ENCODE results near the gene RNU1-2. TPM values are rescaled to one million over a fixed set of nuclear protein-coding genes. Genes with fewer than 3 reads are reported as not detected.
"Not testable (repeated sequence)": the region's sequence is repeated elsewhere in the genome, so short reads cannot be mapped to it uniquely, and the experiment has no call there.

Gene RNU1-2
- total and polyA plus RNA-seq, 4 experiments from 2014 or later, result 3,010 to 3,866 TPM; not detected in 2

DNA sequence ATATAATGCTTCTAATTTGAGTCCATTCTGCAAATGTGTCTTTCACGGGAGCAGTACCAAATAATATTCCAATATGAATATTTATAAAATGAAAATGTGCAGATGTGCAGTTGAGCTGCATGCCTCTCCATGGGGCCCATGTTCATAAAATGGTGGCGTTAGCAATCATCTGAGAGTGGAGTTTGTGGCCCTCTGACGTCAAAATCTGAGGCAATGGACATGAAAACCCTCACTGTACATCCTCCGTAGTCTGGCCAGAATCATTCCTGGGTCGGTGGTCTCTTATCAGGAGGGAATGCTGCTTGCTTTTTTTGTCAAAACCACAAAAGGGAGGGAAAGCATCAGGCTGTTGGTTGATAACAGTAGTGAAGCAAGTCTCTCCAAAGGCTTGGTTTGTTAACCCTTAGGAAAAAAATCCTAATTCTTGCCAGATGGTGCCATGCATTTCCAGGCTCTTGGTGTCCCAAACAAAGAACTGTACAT lies 5.2 kb upstream of the RNU1-2 start:
- peaks cover 3 to 41% (median 24%) of the 10 kb centered on the region in 4 donors for H3K4me1 Mint-ChIP-seq
- H3K27me3 Mint-ChIP-seq; H3K9me3 ChIP-seq (ENCODE audit: control insufficient read depth in 1 of 2, low read length in 2 of 2); H3K27me3 ChIP-seq (ENCODE audit: insufficient read depth, low read length); intact Hi-C loops (cut with micrococcal nuclease); H3K4me3 ChIP-seq (ENCODE audit: low read length in 2 of 2); H3K27ac ChIP-seq (ENCODE audit: low read depth, low read length); H3K36me3 Mint-ChIP-seq; DNase-seq; H3K36me3 ChIP-seq (ENCODE audit: insufficient read depth, low read length); H3K9me3 Mint-ChIP-seq: not testable (repeated sequence)
- H3K27ac Mint-ChIP-seq, result peak overlapping the region in 1 of 7 donors; percentile 79
- CTCF ChIA-PET (ENCODE audit: partially characterized antibody), result interaction anchor here (0.7 to 1.0 kb wide), 2 partner anchors 13 to 68 kb away, joined by 3 to 4 read pairs; no protein-coding TSS in a partner anchor
- POLR2A ChIA-PET (ENCODE audit: partially characterized antibody), result interaction anchor here (1.4 kb wide), 1 partner anchor 14 kb away, joined by 11 read pairs; no protein-coding TSS in a partner anchor
- H3K4me3 Mint-ChIP-seq, result peak overlapping the region in 3 of 8 donors; percentile 92 to 98 (median 96)
- peaks cover 20% of the 10 kb centered on the region for H3K4me1 ChIP-seq (ENCODE audit: insufficient read depth, low read length)

GRCh38 chr1:16891057-16891456 lies 4.7 kb upstream of the RNU1-2 start:
- H3K9me3 Mint-ChIP-seq; H3K36me3 Mint-ChIP-seq; H3K27me3 ChIP-seq (ENCODE audit: insufficient read depth, low read length); H3K27me3 Mint-ChIP-seq; DNase-seq; H3K9me3 ChIP-seq (ENCODE audit: control insufficient read depth in 1 of 2, low read length in 2 of 2); H3K36me3 ChIP-seq (ENCODE audit: insufficient read depth, low read length); H3K4me3 ChIP-seq (ENCODE audit: low read length in 2 of 2); intact Hi-C loops (cut with micrococcal nuclease); H3K27ac ChIP-seq (ENCODE audit: low read depth, low read length): not testable (repeated sequence)
- POLR2A ChIA-PET (ENCODE audit: partially characterized antibody), result interaction anchor here (1.4 kb wide), 1 partner anchor 14 kb away, joined by 11 read pairs; no protein-coding TSS in a partner anchor
- H3K4me3 Mint-ChIP-seq, result peak overlapping the region in 2 of 8 donors; percentile 10 to 58
- H3K4me1 Mint-ChIP-seq, result peaks cover 5 to 44% (median 24%) of the 10 kb centered on the region in 4 donors
- CTCF ChIA-PET (ENCODE audit: partially characterized antibody), result interaction anchor here (0.7 kb wide), 1 partner anchor 68 kb away, joined by 3 read pairs; no protein-coding TSS in a partner anchor
- peaks cover 20% of the 10 kb centered on the region for H3K4me1 ChIP-seq (ENCODE audit: insufficient read depth, low read length)
- peak overlapping the region in 1 of 7 donors; percentile 79 for H3K27ac Mint-ChIP-seq

GRCh38 chr1:16892978-16893525 lies 2.7 kb upstream of the RNU1-2 start:
- peaks cover 29% of the 10 kb centered on the region for H3K4me1 ChIP-seq (ENCODE audit: insufficient read depth, low read length)
- DNase-seq; intact Hi-C loops (cut with micrococcal nuclease); H3K4me3 ChIP-seq (ENCODE audit: low read length in 2 of 2); H3K9me3 ChIP-seq (ENCODE audit: control insufficient read depth in 1 of 2, low read length in 2 of 2); H3K9me3 Mint-ChIP-seq; H3K27me3 ChIP-seq (ENCODE audit: insufficient read depth, low read length); H3K4me3 Mint-ChIP-seq; H3K36me3 ChIP-seq (ENCODE audit: insufficient read depth, low read length); H3K27me3 Mint-ChIP-seq; CTCF ChIA-PET (ENCODE audit: partially characterized antibody); H3K36me3 Mint-ChIP-seq; H3K27ac ChIP-seq (ENCODE audit: low read depth, low read length): not testable (repeated sequence)
- Mint-ChIP-seq H3K27ac (peak overlapping the region in 1 of 7 donors; percentile 61), H3K4me1 (peaks cover 13 to 52% (median 37%) of the 10 kb centered on the region in 4 donors)
- POLR2A ChIA-PET (ENCODE audit: partially characterized antibody), result interaction anchor here (1.3 to 2.9 kb wide), 3 partner anchors 11 to 249 kb away, joined by 3 to 32 read pairs (median 6); no protein-coding TSS in a partner anchor

GRCh38 chr1:16893796-16894195 lies 2.0 kb upstream of the RNU1-2 start:
- intact Hi-C loops (cut with micrococcal nuclease); H3K27me3 ChIP-seq (ENCODE audit: insufficient read depth, low read length); H3K27me3 Mint-ChIP-seq; H3K9me3 ChIP-seq (ENCODE audit: control insufficient read depth in 1 of 2, low read length in 2 of 2); CTCF ChIA-PET (ENCODE audit: partially characterized antibody); H3K36me3 Mint-ChIP-seq; H3K4me3 ChIP-seq (ENCODE audit: low read length in 2 of 2); H3K36me3 ChIP-seq (ENCODE audit: insufficient read depth, low read length); H3K9me3 Mint-ChIP-seq; DNase-seq; H3K27ac ChIP-seq (ENCODE audit: low read depth, low read length): not testable (repeated sequence)
- Mint-ChIP-seq H3K4me3 (peak overlapping the region in 3 of 8 donors; percentile 20 to 70 (median 44)), H3K27ac (peak overlapping the region in 3 of 7 donors; percentile 42 to 89 (median 83)), H3K4me1 (peaks cover 13 to 49% (median 33%) of the 10 kb centered on the region in 4 donors)
- peaks cover 25% of the 10 kb centered on the region for H3K4me1 ChIP-seq (ENCODE audit: insufficient read depth, low read length)
- POLR2A ChIA-PET (ENCODE audit: partially characterized antibody), result interaction anchor here (2.9 kb wide), 1 partner anchor 11 kb away, joined by 32 read pairs; no protein-coding TSS in a partner anchor

GRCh38 chr1:16894338-16894737 lies 1.4 kb upstream of the RNU1-2 start:
- H3K4me3 ChIP-seq (ENCODE audit: low read length in 2 of 2); H3K36me3 Mint-ChIP-seq; DNase-seq; H3K9me3 ChIP-seq (ENCODE audit: control insufficient read depth in 1 of 2, low read length in 2 of 2); H3K36me3 ChIP-seq (ENCODE audit: insufficient read depth, low read length); H3K27me3 ChIP-seq (ENCODE audit: insufficient read depth, low read length); H3K9me3 Mint-ChIP-seq; intact Hi-C loops (cut with micrococcal nuclease); H3K27me3 Mint-ChIP-seq; H3K27ac ChIP-seq (ENCODE audit: low read depth, low read length); CTCF ChIA-PET (ENCODE audit: partially characterized antibody): not testable (repeated sequence)
- peak overlapping the region in 4 of 8 donors; percentile 12 to 84 (median 62) for H3K4me3 Mint-ChIP-seq
- H3K4me1 ChIP-seq (ENCODE audit: insufficient read depth, low read length), result peaks cover 23% of the 10 kb centered on the region
- H3K4me1 Mint-ChIP-seq, result peaks cover 13 to 43% (median 29%) of the 10 kb centered on the region in 4 donors
- POLR2A ChIA-PET (ENCODE audit: partially characterized antibody), result interaction anchor here (2.9 to 3.4 kb wide), 2 partner anchors 10 to 11 kb away, joined by 32 to 75 read pairs; no protein-coding TSS in a partner anchor
- peak overlapping the region; percentile 42 to 100 (median 99) for H3K27ac Mint-ChIP-seq

DNA sequence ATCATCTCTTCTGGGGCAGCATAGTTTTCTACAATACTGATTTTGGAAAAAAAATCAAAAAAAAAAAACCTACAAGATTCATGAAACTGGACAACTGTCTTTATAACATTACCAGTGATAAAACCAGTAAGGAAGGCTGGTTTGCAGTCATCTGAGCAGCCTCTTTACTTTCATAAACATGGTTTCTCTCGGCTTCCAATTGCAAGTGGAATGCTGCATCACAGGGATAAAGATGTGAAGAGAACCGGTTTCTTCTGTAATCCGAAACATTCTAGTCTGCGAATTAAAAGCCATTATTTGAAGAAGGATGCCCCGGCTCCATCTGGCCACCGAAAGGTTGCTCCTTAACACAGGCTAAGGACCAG lies 565 bp upstream of the RNU1-2 start:
- Mint-ChIP-seq H3K27ac (peak overlapping the region; percentile 83 to 100 (median 100)), H3K4me3 (peak overlapping the region; percentile 54 to 89 (median 82)), H3K4me1 (peaks cover 13 to 34% (median 22%) of the 10 kb centered on the region in 4 donors)
- H3K9me3 ChIP-seq (ENCODE audit: control insufficient read depth in 1 of 2, low read length in 2 of 2); H3K36me3 Mint-ChIP-seq; DNase-seq; H3K27me3 Mint-ChIP-seq; CTCF ChIA-PET (ENCODE audit: partially characterized antibody); H3K36me3 ChIP-seq (ENCODE audit: insufficient read depth, low read length); H3K9me3 Mint-ChIP-seq; H3K27me3 ChIP-seq (ENCODE audit: insufficient read depth, low read length); intact Hi-C loops (cut with micrococcal nuclease): not testable (repeated sequence)
- Histone ChIP-seq H3K4me1 (ENCODE audit: insufficient read depth, low read length) (peaks cover 15% of the 10 kb centered on the region), H3K4me3 (ENCODE audit: low read length in 2 of 2) (peak overlapping the region; percentile 23 to 50), H3K27ac (ENCODE audit: low read depth, low read length) (peak overlapping the region; percentile 85)
- POLR2A ChIA-PET (ENCODE audit: partially characterized antibody), result interaction anchor here (3.4 kb wide), 1 partner anchor 10 kb away, joined by 75 read pairs; no protein-coding TSS in a partner anchor

DNA sequence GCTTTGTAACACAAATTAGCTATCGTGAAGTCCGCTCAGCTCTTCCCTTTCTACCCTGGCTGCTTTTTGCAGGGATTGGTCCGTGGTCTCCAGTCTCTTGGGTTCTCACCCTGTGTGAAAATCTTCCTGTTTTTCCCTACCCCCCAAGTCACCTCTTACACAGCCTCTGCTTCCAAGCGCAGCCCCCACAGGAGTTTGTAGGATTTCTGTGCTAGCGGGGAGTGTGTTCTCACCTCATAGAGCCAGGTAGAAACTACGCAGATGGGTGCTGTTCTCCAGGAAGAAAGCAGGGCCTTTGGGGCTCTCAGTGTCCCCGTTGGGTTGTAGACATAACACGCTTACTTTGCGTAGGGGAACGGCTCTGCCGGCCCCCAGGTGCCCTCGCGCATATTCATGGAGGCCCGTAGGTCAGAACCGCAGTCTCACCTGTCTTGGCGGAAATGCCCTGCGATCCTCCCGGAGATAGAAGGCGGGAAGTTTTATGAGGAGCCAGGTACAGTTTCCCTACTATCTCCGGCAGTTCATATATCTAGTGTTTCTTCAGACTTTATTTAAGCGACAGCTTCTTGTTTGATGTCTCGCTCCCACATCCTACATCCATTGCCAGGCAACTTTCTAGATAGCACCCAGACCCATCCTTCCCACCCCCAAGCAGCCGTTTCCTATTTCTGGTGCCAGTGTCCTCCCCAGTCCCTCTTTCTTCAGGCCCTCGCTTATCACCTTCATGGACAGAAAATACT lies 706 bp downstream of the RNU1-2 start:
- Mint-ChIP-seq H3K27ac (peak overlapping the region; percentile 92 to 100 (median 100)), H3K4me1 (peaks cover 18 to 42% (median 27%) of the 10 kb centered on the region in 4 donors), H3K4me3 (peak overlapping the region; percentile 75 to 89 (median 82))
- Histone ChIP-seq H3K4me3 (ENCODE audit: low read length in 2 of 2) (peak overlapping the region; percentile 17 to 45), H3K4me1 (ENCODE audit: insufficient read depth, low read length) (peaks cover 22% of the 10 kb centered on the region), H3K27ac (ENCODE audit: low read depth, low read length) (peak overlapping the region; percentile 85)
- CTCF ChIA-PET (ENCODE audit: partially characterized antibody); H3K27me3 Mint-ChIP-seq; H3K27me3 ChIP-seq (ENCODE audit: insufficient read depth, low read length); H3K9me3 ChIP-seq (ENCODE audit: control insufficient read depth in 1 of 2, low read length in 2 of 2); H3K36me3 ChIP-seq (ENCODE audit: insufficient read depth, low read length); H3K36me3 Mint-ChIP-seq; H3K9me3 Mint-ChIP-seq: not testable (repeated sequence)
- POLR2A ChIA-PET (ENCODE audit: partially characterized antibody), result interaction anchor here (0.7 to 3.4 kb wide), 3 partner anchors 9 to 126 kb away, joined by 3 to 75 read pairs (median 4); no protein-coding TSS in a partner anchor
- peak; percentile 64 to 72 (median 69) for DNase-seq
- intact Hi-C loops (cut with micrococcal nuclease), result loop anchor here (1.0 kb wide), 1 partner anchor 8 kb away; no protein-coding TSS in a partner anchor

All from CD4-positive, alpha-beta memory T cell (primary cell).